Fibroblast of peridontal ligament (primary cell): ENCODE measurements around the gene FUNDC1.
"Not testable (repeated sequence)": the region's sequence is repeated elsewhere in the genome, so short reads cannot be mapped to it uniquely, and the experiment has no call there.

Experiments used
- DNase-seq: peaks from one replicate; pipeline ENCODE4 v3.0.0-alpha.2; 2010; ENCODE audit errors: extremely low read depth

FUNDC1 gene, protein sequence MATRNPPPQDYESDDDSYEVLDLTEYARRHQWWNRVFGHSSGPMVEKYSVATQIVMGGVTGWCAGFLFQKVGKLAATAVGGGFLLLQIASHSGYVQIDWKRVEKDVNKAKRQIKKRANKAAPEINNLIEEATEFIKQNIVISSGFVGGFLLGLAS

DNA sequence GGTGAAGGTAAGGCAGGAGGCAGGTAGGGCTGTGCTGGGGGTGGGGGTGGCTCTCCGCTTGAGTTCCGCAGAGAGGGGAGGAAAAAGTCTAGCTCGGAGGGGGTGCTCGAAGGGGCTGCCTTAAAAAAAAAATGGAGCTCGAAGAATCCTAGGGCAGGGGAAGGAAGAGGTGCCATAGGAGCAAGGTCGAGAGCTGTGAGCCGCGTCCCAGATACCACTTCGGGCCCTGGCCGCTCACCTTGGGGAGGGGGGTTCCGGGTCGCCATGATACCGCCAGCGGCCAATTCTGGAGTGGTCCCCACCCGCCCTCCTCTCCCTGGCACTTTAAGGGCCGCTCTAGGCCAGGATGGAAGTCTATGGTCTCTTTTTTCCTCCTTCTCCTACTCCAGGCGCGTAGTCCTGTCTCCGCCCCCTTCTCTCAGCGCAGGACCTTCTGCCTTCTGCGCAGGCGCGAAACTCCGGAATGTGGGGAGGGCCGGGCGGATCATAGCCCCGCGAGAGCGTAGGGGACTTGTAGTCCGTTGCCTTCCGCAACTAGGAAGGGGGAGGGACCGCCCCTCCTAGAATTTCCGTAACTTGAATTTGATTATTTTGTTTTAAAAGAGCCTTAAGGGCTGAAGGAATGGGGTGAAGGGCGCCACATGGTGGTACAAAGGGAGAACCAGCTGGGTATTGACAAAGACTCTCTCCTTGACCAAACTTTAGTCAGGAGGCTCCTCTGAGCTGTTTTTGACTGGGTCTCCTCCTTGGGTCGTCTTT, at the start of gene FUNDC1:
Gene FUNDC1 (minus strand): TSS at position 293 of the 759 bp plus-strand sequence. CDS start 27 bp downstream, at position 266.
- peak; percentile 94 for DNase-seq

DNA sequence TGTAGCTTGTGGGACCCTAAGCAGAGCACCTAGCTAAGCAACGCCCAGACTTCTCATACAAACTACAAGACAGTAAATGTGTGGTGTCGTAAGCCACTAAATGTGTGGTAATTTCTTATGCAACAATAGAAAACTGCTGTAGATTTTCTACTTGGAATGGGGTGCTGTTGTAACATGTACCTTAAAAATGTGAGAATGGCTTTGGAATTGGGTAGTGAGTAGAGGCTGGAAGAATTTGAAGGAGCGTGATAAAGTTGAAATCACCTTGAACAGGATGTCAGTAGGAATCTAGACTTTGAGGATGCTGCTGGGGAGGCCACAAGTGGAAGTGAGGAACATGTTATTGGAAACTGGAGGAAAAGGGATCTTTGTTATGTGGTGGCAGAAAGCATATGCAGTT, 43.2 kb upstream of the FUNDC1 start:
- no peak for DNase-seq

GRCh38 chrX:44580466-44580865, 37.8 kb upstream of the FUNDC1 start:
- DNase-seq, result peak; percentile 24

DNA sequence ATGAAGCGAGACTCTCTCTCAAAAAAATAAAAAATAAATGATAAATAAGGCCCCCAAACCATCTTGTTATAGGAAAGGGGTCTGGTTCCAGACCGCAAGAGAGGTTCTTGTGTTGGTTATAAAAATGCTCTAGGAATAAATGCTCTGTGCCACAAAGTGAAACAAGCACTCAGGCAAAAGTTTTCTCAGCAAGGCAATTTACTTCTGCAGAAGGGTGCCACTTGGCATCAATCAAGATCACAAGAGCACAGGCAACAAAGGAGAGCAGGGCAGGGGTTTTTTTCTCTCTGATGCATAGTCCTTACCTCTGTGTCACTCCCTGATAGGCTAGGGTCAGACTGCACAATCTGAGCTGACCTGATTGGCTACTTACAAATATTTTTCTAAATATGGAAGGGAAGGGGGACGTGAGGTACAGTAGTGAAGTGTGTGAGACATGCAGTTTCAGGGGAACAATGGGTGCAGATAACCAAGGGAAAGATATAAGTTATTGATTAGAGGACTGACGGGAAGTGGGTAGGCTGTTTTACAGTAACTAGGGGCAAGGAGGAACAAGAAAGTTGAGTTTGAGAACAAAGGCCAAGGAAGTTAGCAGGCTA, 29.8 kb upstream of the FUNDC1 start:
- no peak for DNase-seq

DNA sequence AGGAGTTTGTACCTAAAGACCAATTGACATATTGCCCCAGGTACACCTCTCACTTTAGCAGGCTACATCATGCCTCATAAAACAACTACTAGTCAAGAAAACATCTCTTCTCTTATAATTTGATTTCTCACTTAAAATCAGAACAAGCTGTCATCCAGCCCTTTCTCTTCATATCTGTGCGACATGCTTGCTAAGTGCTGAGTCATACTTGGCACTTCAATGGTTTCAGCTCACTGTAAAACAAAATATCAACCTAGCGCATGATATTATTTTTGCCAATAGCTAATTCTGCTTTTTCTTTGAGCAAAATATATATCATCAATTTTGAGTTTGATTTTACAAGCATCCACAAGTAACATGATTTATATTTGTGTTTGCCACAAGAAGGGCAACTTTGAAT, 27.9 kb upstream of the FUNDC1 start:
- peak; percentile 20 for DNase-seq

DNA sequence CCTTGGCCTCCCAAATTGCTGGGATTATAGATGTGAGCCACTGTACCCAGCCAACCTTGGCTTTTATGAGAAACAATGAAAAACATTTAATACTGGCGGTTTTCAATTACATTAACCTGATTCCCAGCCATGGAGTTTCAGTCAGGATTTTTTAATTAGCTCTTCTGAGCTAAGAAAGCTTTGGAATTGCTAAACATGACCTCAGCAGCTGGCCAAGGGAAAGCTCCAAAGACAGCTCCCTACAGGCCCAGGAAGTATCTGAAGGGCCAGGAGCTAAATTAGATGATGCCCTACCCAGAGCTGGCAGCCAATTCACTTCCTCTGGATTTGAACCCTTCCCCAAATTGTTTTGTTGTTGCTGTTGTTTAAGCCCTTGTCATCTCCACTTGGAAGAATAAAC, 26.5 kb upstream of the FUNDC1 start:
- peak; percentile 55 for DNase-seq

DNA sequence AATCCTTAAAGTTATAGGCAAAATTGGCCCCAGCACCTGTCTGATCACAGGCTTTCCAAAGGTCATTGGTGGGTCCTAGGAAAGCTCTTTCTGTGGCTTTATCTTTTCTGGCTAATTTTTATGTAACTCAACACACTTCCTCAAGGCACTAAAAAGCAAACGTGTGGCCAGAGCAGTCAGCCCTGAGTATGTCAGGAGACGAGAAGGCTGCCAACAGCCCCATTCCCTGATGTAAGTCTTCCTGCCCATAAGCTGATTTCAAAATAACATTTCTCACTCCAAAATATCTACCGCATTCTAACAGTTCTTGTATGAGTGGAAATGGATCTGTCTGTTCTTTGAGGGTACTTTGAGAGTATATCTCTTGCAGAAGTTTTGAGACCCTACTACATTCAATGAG, 25.5 kb upstream of the FUNDC1 start:
- peak; percentile 7 for DNase-seq

DNA sequence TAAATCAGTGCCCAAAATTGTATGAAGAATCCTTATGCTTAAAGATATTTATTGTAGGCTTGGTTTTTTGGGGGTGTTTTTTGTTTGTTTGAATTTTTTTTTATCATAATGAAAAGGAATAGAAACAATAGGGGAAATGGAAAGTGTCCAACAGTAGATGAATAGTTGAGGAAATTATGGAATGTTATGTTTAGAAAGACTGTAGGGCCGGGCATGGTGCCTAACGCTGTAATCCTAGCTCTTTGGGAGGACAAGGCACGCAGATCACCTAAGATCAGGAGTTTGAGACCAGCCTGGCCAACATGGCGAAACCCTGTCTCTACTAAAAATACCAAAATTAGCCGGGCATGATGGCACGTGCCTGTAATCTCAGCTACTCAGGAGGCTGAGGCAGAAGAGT, 19.2 kb upstream of the FUNDC1 start:
- DNase-seq, result peak; percentile 55

DNA sequence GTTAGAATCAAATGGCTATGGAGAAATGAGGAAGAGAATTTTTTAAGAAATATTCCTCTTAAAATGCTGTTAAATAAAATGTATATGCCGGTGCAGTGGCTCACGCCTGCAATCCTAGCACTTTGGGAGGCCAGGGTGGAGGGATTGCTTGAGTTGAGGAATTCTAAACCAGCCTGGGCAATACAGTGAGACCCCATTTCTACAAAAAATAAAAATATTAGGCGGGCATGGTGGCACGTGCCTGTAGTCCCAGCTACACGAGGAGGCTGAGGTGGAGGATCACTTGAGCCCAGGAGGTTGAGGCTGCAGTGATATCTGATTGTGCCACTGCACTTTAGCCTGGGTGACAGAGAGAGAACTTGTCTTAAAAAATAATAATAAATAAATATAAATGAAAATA, 7.9 kb upstream of the FUNDC1 start:
- no peak for DNase-seq

DNA sequence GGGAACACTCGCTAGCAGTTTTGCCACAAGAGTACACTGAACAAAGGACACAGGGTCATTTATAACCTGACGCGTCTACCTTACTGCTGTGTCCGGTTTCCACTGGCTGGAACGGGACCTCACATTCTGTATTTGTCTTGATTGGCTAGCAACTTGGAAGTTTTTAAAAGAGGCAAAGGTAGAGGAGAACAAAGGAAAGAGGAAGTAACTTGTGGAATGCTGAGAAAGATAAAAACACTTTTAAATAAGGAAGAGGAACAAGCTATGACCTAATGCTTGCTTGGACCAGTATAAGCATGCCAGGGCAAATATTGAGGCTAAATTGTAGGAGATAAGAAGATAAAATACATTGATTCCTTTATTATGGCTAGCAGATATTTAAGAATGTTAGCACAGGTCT, 2.8 kb upstream of the FUNDC1 start:
- not testable (repeated sequence) for DNase-seq

DNA sequence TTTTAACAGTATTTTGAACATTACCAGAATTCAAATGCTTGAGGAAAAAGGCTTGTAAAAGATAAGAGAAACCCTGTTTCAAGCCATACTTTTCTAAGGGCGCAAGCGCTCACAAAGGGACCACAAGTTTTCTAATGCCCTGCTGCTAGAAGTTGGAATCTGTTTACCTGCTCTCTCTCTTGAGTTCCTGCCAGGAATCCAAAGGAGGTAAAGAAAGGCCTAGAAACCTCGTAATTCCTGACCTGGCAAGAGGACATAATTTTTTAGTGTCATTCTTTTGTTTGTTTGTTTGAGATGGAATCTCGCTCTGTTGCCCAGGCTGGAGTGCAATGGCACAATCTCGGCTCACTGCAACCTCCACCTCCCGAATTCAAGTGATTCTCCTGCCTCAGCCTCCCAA, 1.4 kb upstream of the FUNDC1 start:
- DNase-seq, result no peak

- no peak for DNase-seq
Observed at GRCh38 chrX:44536198-44536597, 6.5 kb downstream of the FUNDC1 start.

DNA sequence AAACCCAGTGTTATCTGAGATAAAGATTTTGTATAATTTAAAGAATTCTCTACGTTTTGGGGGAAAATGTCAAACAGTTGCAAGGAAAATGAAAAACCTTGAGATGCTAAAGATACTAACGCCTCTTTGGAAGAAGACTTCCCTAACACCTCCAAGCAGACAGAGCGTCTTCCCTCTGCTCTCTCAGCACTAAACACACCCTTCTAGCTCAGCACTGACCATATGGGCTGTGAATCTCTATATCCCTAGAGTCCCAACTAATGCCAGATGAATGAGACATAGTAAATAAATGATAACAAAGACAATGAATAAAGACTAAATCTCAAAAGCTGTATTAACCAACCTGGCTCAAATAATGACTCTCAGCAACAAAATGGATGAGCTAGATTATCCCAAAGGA, 13.3 kb downstream of the FUNDC1 start:
- DNase-seq, result no peak

DNA sequence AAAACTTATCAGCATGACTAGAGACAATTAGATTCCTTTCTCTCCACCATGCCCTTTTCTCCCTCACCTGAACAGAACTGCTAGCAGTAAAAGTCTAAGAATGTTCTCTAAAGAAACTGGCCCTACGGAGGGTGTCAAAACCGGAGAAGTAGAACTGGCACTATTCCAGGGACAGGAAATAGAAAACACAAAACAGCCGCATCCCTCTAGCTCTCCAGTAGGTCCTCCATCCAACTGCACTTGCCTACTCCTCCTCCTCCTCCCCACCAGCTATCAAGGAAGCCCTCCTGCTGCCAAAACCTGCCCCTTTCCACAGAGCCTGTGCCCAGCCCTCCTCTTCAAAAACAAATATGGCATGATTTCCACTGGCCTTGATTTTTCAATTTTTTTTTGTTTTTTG, 28.4 kb downstream of the FUNDC1 start:
- no peak for DNase-seq

DNA sequence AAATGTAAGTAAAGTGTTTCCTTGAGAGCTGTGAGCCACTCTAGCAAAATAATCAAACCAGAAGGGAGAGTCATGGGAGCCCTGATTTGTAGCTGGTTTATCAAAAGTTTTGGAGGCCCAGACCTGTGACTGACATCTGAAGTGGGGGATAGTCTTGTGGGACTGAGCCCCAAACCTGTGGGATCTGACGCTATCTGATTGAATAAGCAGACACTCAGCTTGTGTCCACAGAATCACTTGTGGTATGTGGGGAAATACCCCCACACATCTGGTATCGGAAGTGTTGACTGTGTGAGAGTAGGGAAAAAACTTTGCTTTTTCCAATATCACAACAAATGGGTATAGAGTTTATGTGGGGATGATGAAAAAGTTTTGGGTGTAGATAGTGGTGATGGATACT, 35.4 kb downstream of the FUNDC1 start:
- DNase-seq, result no peak

DNA sequence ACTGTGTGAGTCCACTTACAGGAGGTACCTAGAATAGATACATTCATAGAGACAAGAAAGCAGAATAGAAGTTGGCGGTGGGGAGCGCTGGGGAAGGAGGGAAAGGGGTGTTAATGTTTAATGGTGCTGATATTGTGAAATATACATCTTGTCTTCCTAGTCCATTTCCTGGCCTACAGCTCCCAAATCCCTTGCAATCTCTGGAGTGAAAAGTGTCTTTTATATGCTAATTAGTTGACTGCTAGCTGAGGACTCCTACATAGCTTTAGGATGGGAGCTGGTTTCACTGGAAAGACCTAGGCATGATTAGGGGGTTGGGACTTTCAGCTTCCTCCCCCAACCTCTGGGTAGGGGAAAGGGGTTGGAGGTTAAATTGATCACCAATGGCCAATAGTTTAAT, 36.0 kb downstream of the FUNDC1 start:
- no peak for DNase-seq

GRCh38 chrX:44503560-44503959, 39.1 kb downstream of the FUNDC1 start:
- DNase-seq, result no peak

DNA sequence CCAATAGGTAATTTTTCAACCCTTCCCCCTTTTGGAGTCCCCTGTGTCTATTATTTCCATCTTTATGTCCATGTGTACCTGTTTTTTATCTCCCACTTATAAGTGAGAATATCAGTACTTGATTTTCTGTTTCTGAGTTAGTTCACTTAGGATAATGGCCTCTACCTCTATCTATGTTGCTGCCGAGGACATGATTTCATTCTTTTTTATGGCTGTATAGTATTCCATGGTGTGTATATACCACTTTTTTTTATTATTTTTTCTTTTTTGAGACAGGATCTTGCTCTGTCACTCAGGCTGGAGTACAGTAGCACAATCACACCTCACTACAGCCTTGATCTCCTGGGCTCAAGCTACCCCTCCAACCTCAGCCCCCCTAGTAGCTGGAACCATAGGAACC, 47.6 kb downstream of the FUNDC1 start:
- no peak for DNase-seq

DNA sequence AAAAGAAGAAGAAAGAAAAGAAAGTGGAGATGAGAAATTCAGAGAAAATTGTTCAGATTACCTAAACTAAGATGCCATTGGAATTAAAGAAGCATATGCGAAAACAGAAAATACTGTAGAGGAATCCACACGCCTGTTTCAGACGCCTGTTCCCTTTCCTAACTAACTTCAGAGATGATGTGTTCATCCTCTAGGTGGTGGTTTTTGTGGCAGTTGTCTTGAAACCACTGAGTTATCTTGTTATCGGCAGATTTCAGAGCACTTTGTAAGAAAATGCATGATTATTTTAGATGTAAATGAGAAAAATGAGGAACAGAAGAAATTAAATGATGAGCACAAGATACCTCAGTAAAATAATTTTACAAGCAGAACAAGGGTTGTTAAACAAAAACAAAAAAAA, 48.3 kb downstream of the FUNDC1 start:
- DNase-seq, result no peak

DNA sequence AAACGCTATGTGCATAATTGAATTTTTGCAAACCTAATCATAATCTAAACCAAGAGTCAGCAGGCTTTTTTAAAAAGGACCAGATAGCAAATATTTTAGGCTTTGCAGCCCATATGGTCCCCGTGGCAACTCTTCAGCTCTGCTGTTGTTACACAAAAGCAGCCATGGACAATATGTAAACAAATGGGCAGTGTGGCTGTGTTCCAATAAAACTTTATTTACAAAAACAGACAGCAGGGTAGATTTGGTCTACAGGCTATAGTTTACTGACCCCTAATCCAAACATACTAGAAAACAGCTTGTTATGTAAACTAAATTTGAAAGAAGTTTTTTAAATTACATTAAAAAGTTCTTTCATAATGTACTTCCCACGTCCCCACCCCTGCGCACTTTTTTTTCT, 53.1 kb downstream of the FUNDC1 start:
- peak; percentile 5 for DNase-seq

DNA sequence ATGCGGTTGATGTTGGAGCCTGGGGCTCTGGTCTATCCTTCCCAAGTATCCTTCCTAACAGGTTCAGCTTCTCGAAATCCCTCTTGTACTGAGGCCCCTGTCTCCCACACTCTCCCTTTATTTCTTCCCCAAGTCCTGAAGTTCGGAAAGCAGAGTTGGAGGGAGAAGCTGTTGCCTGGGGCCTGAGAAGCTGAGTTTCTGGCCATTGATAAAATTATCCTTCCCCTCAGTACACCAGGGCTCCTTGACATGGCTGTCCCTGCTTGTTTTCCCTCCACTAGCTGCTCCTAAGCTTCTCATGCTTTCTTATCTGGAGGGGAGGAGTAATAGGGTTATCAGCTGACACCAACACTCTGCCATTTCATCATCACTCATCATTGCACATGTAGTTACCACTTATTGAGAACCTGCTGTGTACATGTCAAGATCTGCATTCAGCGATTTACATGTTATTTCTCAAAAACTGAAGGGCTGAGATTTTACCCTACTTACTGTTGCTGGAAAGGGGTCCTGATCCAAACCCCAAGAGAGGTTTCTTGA, 58.0 kb downstream of the FUNDC1 start:
- no peak for DNase-seq

- no peak for DNase-seq
Observed at GRCh38 chrX:44483965-44484606, 58.6 kb downstream of the FUNDC1 start.

GRCh38 chrX:44482575-44482974, 60.1 kb downstream of the FUNDC1 start:
- DNase-seq, result no peak
